ENCODE results near the gene SND1. TPM values are rescaled to one million over a fixed set of nuclear protein-coding genes. Genes with fewer than 3 reads are reported as not detected.
A peak's percentile ranks its signal among the peaks of the same experiment; 100 is the strongest.

SND1 gene
- total RNA-seq, 1 donor, result 241 TPM

- no peak overlapping the region for H3K4me3 ChIP-seq (ENCODE audit: low read depth, low read length)
- no peak for DNase-seq (ENCODE audit: low read depth)
- TF ChIP-seq CTCF (IDR thresholded peaks at IDR 0.05; ENCODE audit: insufficient read depth, low read depth, low read length), result no peak
These were observed 56.2 kb downstream of the SND1 start for GRCh38 chr7:127708201-127708600.

GRCh38 chr7:127708788-127709187 is 56.8 kb downstream of the SND1 start:
- TF ChIP-seq CTCF (IDR thresholded peaks at IDR 0.05; ENCODE audit: insufficient read depth, low read depth, low read length), result peak; percentile 81
- H3K4me3 ChIP-seq (ENCODE audit: low read depth, low read length), result no peak overlapping the region
- DNase-seq (ENCODE audit: low read depth), result peak; percentile 88

- TF ChIP-seq CTCF (IDR thresholded peaks at IDR 0.05; ENCODE audit: insufficient read depth, low read depth, low read length), result no peak
- no peak overlapping the region for H3K4me3 ChIP-seq (ENCODE audit: low read depth, low read length)
- DNase-seq (ENCODE audit: low read depth), result no peak
These were observed 58.6 kb downstream of the SND1 start for GRCh38 chr7:127710635-127711034.

GRCh38 chr7:127711872-127712271 is 59.9 kb downstream of the SND1 start:
- no peak for DNase-seq (ENCODE audit: low read depth)
- no peak for TF ChIP-seq CTCF (IDR thresholded peaks at IDR 0.05; ENCODE audit: insufficient read depth, low read depth, low read length)
- no peak overlapping the region for H3K4me3 ChIP-seq (ENCODE audit: low read depth, low read length)

GRCh38 chr7:127713006-127713405 is 61.0 kb downstream of the SND1 start:
- no peak overlapping the region for H3K4me3 ChIP-seq (ENCODE audit: low read depth, low read length)
- no peak for TF ChIP-seq CTCF (IDR thresholded peaks at IDR 0.05; ENCODE audit: insufficient read depth, low read depth, low read length)
- DNase-seq (ENCODE audit: low read depth), result no peak

GRCh38 chr7:127713758-127714157 is 61.8 kb downstream of the SND1 start:
- TF ChIP-seq CTCF (IDR thresholded peaks at IDR 0.05; ENCODE audit: insufficient read depth, low read depth, low read length), result no peak
- H3K4me3 ChIP-seq (ENCODE audit: low read depth, low read length), result no peak overlapping the region
- DNase-seq (ENCODE audit: low read depth), result no peak

- TF ChIP-seq CTCF (IDR thresholded peaks at IDR 0.05; ENCODE audit: insufficient read depth, low read depth, low read length), result no peak
- no peak overlapping the region for H3K4me3 ChIP-seq (ENCODE audit: low read depth, low read length)
- DNase-seq (ENCODE audit: low read depth), result no peak
These were observed 63.3 kb downstream of the SND1 start for GRCh38 chr7:127715272-127715671.
